Hepatocyte (in vitro differentiated cells): ENCODE data around the gene VWF.

Source experiments
- CTCF ChIP-seq: fragments of 200-600 bp; sonication (generic); IDR thresholded peaks from 2 replicates; pipeline ENCODE4 v1.5.1; 2016; ENCODE audit warnings: antibody characterized with exemption, mild to moderate bottlenecking; ENCODE audit not compliant: poor library complexity
- EZH2 ChIP-seq: fragments of 200-600 bp; sonication (generic); IDR thresholded peaks from 2 replicates; pipeline ENCODE4 v1.6.1; 2016; ENCODE audit warnings: antibody characterized with exemption, mild to moderate bottlenecking, borderline replicate concordance

DNA sequence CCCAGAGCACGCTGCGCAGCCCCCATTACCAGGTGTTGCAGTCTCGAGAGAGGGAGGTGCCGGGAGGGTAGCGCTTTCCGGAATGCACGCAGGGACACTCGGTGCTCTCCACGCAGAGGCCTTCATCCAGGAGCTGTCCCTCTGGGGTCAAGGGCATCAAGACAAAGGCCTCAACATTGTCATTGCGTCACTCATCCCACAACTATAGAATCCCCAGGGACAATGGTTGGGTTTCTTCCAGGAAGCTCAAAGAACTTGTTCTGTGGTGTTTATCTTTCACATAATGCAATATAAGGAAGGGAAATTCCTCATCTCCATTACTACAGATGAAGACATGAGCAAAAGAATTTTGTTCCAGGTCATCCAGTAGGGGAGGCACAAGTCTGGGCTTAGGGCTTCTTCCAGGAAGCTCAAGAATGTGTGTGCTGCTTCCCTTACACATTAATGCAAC lies 52.1 kb downstream of the VWF start:
- TF ChIP-seq EZH2 (no peak), CTCF (no peak)
